ENCODE results near the gene SPRY2. TPM values are rescaled to one million over a fixed set of nuclear protein-coding genes. Genes with fewer than 3 reads are reported as not detected.
A peak's percentile ranks its signal among the peaks of the same experiment; 100 is the strongest.

Gene SPRY2
- total and polyA plus RNA-seq, 8 donors = 30.9 to 77.1 (median 54.3) TPM

DNA sequence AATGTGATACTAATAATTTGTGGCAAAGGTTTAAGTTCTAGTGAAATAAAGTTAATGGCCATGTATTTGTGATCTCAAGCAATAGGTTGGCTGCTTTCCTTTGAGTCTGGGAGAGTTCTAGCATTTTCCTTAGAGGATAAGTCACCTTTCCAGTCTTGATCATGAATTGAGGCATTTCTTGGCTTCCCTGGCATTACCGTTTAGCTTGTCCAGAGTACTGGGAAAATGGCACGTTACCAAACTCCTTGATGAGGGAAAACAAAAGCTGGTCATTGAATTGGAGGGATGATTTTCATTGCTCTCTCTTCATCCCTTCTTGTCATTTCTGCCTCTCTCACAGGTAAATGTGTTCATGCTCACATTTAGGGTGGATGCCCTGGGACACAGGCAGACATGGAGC lies 34.0 kb upstream of the SPRY2 start:
- intact Hi-C loops (cut with DNase I) = no loop called here
- no peaks in the 10 kb centered on the region for H3K4me1 ChIP-seq
- TF ChIP-seq, protein P1, sequence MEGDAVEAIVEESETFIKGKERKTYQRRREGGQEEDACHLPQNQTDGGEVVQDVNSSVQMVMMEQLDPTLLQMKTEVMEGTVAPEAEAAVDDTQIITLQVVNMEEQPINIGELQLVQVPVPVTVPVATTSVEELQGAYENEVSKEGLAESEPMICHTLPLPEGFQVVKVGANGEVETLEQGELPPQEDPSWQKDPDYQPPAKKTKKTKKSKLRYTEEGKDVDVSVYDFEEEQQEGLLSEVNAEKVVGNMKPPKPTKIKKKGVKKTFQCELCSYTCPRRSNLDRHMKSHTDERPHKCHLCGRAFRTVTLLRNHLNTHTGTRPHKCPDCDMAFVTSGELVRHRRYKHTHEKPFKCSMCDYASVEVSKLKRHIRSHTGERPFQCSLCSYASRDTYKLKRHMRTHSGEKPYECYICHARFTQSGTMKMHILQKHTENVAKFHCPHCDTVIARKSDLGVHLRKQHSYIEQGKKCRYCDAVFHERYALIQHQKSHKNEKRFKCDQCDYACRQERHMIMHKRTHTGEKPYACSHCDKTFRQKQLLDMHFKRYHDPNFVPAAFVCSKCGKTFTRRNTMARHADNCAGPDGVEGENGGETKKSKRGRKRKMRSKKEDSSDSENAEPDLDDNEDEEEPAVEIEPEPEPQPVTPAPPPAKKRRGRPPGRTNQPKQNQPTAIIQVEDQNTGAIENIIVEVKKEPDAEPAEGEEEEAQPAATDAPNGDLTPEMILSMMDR (IDR thresholded peaks at IDR 0.05) = no peak
- no peak overlapping the region for H3K27ac ChIP-seq
- DNase-seq (no peak), ATAC-seq (no peak)
- no peaks in the 10 kb centered on the region for H3K36me3 ChIP-seq
- no peaks in the 10 kb centered on the region for H3K27me3 ChIP-seq
- no peaks in the 10 kb centered on the region for H3K9me3 ChIP-seq
- no peak overlapping the region for H3K4me3 ChIP-seq

DNA sequence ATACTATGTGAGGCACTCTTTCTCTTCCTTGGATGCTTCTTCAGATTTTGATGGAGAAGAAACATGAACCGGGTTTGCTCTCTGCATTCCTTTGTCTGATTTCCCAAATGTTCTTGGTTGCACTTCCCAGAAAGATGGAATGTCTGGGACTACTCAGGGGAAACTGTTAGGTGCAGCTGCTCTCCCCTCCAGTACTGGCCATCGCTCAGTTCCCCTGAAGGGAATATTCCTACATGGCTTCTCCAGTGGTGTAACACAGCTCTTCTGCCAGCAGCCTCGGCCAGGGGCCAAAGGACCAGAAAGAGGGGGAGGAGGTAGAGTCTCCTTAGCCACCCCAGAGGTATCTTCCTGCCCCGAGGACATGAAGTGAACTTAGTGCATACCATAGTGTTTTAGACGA lies 33.5 kb upstream of the SPRY2 start:
- ATAC-seq (no peak), DNase-seq (no peak)
- no peak overlapping the region for H3K27ac ChIP-seq

DNA sequence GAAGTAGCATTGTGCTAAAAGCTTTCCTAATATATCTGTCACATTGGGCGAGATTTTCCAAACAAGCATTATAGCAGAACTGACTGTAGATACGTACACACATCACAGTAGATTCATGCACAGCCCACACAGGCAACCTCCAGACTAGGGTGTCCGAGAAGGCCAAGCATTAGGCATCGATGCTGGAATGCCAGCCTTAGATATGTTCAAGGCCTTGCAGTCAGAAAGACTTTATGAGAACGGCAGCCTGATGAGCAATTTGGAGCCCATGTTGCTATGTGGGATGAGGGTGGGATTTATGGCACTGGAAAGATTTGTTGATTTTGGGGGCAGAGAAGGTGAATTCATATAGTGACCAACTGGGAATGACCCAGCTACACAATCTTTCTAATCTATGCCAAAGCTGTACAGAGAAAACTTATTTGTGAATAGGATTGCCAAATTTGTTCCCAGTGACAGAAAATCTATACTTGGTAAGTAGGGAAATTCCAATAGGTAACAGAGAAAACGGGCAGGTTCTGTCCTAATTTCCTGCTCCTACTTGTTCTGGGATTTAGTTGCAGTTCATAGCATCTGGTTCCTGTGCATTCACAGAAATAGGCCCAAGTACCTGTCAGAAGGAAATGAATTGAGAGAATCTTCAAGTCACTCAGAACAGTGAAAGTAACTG lies 31.0 kb upstream of the SPRY2 start:
- intact Hi-C loops (cut with DNase I) = no loop called here
- H3K4me1 ChIP-seq = no peaks in the 10 kb centered on the region
- DNase-seq (no peak), ATAC-seq (no peak)
- H3K9me3 ChIP-seq = no peaks in the 10 kb centered on the region
- H3K27ac ChIP-seq = no peak overlapping the region
- H3K27me3 ChIP-seq = no peaks in the 10 kb centered on the region
- H3K36me3 ChIP-seq = no peaks in the 10 kb centered on the region
- no peak overlapping the region for H3K4me3 ChIP-seq
- TF ChIP-seq, protein P1 (IDR thresholded peaks at IDR 0.05) = no peak

More for the DNA sequence above, 33.5 kb upstream of the SPRY2 start:
- no peak overlapping the region for H3K4me3 ChIP-seq
- no peaks in the 10 kb centered on the region for H3K36me3 ChIP-seq
- no peaks in the 10 kb centered on the region for H3K4me1 ChIP-seq
- H3K27me3 ChIP-seq = no peaks in the 10 kb centered on the region
- TF ChIP-seq, protein P1 (IDR thresholded peaks at IDR 0.05) = no peak
- no peaks in the 10 kb centered on the region for H3K9me3 ChIP-seq
- intact Hi-C loops (cut with DNase I) = no loop called here

DNA sequence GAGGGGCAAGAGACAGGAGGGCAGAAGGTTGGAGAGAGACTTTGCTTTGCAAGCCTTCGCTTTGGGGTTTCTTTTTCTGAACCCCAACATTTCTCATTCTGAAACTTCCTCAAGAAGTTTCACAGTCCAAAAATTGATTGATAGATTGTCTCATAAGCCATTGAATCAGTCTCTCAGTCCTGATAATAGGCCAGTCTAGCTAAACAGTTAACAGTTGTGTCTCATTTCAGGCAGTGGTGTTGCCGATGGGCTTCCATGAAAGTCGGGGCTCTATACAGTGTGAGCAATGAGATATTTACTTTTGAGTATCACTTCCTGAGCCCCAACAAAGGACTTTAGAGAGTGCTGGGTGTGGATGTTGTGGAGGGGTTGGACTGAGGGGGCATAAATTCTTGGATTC lies 26.5 kb upstream of the SPRY2 start:
- ATAC-seq (no peak), DNase-seq (no peak)
- intact Hi-C loops (cut with DNase I) = no loop called here
- H3K4me3 ChIP-seq = no peak overlapping the region
- H3K27ac ChIP-seq = no peak overlapping the region
- no peaks in the 10 kb centered on the region for H3K36me3 ChIP-seq
- TF ChIP-seq, protein P1 (IDR thresholded peaks at IDR 0.05) = no peak
- H3K4me1 ChIP-seq = peaks cover 0 to 2% of the 10 kb centered on the region in 2 donors
- H3K27me3 ChIP-seq = no peaks in the 10 kb centered on the region
- no peaks in the 10 kb centered on the region for H3K9me3 ChIP-seq

DNA sequence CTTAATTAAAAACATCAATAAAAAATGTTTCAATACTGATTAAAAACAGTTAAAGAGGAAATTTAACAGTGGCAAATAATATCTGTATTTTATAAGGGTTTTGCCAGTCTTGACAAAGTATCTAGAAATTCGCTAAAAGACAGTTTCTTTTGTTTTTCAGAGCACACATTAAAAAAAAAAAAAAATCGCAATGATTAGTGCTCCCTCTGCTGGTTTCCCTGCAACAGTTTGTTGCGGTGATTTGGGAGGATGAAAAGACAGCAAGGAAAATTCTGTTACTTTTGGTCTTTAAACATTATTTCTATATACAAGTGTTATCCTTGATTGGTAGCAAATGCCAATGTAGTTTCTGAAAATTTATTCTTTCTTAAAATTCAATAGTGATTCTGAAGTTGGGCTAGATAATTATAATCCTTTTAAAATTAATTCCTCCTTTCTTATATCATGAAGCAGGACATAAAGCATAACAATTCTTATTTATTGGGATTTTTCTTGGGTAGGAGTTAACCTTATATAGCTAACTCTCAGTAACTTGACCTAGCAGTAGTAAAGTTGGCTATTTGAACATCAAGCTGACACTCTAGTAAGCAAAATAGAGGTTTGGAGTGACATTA lies 23.1 kb upstream of the SPRY2 start:
- Histone ChIP-seq H3K36me3 (no peaks in the 10 kb centered on the region), H3K27ac (no peak overlapping the region), H3K9me3 (no peaks in the 10 kb centered on the region), H3K4me1 (peaks cover 0 to 21% of the 10 kb centered on the region in 2 donors), H3K27me3 (no peaks in the 10 kb centered on the region), H3K4me3 (no peak overlapping the region)
- DNase-seq = peak in 1 of 4 donors; percentile 48
- TF ChIP-seq, protein P1 (IDR thresholded peaks at IDR 0.05) = peak; percentile 69 to 75
- intact Hi-C loops (cut with DNase I) = no loop called here
- ATAC-seq = peak; percentile 49
